GM12801 (cell line): ENCODE measurements around the gene SYK.

Experiments used
- CTCF ChIP-seq: IDR thresholded peaks from one replicate; pipeline ENCODE4 v1.5.1; 2011; ENCODE audit warnings: control low read depth; ENCODE audit not compliant: insufficient read length; ENCODE audit errors: extremely low read depth

Gene SYK

GRCh38 chr9:90905822-90906221, 104.2 kb downstream of the SYK start:
- TF ChIP-seq CTCF, result no peak

DNA sequence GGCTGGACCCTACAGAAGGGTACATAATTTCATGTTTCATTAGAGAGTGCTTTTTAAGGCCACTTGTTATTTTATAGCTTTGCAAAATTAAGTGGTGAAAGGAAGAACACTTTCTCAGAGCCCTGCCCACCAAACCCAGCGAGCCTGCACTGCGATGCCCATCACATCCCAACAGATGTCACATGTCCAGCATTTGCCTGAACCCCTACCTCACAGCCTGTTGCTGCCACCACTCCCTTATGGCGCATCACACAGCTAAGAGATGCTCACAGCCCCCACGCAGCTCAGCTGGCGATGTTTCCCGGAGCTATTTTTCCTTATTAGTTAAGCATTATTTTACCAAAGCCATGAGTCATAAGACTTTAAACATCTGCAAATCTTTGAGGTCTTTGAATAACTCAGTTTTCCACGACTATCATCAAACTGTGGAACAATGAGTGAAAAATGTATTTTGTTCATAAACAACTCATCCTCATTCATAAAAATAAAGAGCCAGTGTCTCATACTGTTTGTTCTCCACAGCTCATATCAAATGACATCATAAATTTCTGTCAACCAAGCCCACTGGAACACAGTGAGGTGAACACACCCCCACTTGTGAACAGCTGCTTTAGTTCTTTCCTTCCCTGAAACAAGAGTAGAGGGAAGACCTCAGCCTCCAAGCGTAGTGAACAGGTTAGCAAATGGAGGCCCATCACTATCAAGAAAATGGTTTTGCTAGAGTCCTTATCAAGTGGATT, 104.9 kb downstream of the SYK start:
- no peak for TF ChIP-seq CTCF

- no peak for TF ChIP-seq CTCF
Observed at GRCh38 chr9:90907056-90907445, 105.4 kb downstream of the SYK start.

GRCh38 chr9:90907790-90908189, 106.2 kb downstream of the SYK start:
- TF ChIP-seq CTCF, result no peak

DNA sequence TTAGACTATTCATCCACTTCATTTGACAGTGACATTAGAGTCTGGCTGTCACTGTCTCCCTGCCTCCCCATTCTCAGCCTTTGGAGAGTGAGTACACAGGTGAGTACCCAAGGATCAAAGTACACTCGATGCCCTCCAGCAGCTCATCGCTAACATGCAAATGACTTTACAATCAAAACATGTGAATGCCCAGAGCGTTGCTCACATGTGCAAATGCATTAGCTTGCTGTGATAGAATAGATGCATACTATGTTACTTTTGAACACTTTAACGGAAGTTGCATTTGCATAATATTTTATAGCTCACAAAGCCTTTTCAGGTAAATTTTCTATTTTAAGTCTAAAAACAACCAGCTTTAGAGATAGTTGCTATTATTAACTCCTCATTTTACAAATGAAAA, 107.6 kb downstream of the SYK start:
- TF ChIP-seq CTCF, result no peak

GRCh38 chr9:90909747-90910283, 108.2 kb downstream of the SYK start:
- TF ChIP-seq CTCF, result no peak

DNA sequence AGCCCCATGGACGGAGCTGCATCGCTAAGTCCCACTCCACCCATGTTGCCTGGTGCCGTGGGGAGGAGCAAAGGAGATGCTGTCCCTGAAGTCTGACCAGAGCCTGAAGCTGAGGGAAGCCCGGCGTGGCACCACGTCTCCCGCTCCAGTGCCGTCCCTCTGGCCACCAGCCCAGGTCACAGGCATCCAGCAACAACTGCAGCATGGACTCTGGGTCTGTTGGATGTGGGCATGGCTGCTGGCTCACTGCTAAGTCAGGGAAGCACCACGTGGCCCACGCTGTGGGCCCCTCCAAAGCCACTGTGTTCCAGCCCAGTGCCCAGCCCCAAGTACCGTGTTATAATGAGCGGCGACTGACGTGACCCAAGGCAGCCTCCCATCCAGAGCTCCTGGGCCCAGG, 112.6 kb downstream of the SYK start:
- no peak for TF ChIP-seq CTCF
